NB4 (cell line): Measurements from ENCODE around the gene SLC47A2.

Source experiments
- DNase-seq: peaks from one replicate; pipeline ENCODE4 v3.0.0; 2010; ENCODE audit warnings: low read depth
- H3K4me3 ChIP-seq: one replicate; pipeline ENCODE4 v1.5.1; 2011; ENCODE audit warnings: mild to moderate bottlenecking, low read depth, low read length, moderate library complexity
- CTCF ChIP-seq: IDR thresholded peaks from one replicate; pipeline ENCODE4 v1.5.1; 2012; ENCODE audit warnings: low read depth, low read length
- MAX ChIP-seq: IDR thresholded peaks from 2 replicates; pipeline ENCODE4 v1.6.1; 2011; ENCODE audit warnings: low read depth, low read length
- MYC ChIP-seq: IDR thresholded peaks from 2 replicates; pipeline ENCODE4 v1.6.1; 2011; ENCODE audit warnings: low read depth, low read length
- POLR2A ChIP-seq: IDR thresholded peaks from 2 replicates; pipeline ENCODE4 v1.6.1; 2011; ENCODE audit warnings: mild to moderate bottlenecking; ENCODE audit not compliant: insufficient read length; ENCODE audit errors: extremely low read depth

Gene SLC47A2

GRCh38 chr17:19727501-19728078, 11.2 kb upstream of the SLC47A2 start:
- TF ChIP-seq POLR2A: no peak
- TF ChIP-seq CTCF: no peak
- no peak for TF ChIP-seq MAX
- TF ChIP-seq MYC: no peak
- no peak for DNase-seq

GRCh38 chr17:19726631-19727376, 10.4 kb upstream of the SLC47A2 start:
- no peak for TF ChIP-seq POLR2A
- TF ChIP-seq MAX: no peak
- DNase-seq: no peak
- H3K4me3 ChIP-seq: no peak overlapping the region

More at GRCh38 chr17:19727501-19728078, 11.2 kb upstream of the SLC47A2 start:
- H3K4me3 ChIP-seq: no peak overlapping the region

- DNase-seq: no peak
- H3K4me3 ChIP-seq: no peak overlapping the region
- TF ChIP-seq POLR2A: no peak
Measured at GRCh38 chr17:19725486-19725885, 9.1 kb upstream of the SLC47A2 start.

GRCh38 chr17:19724501-19725420, 8.4 kb upstream of the SLC47A2 start:
- DNase-seq: peak; percentile 49
- TF ChIP-seq MAX (no peak), MYC (no peak), CTCF (no peak), POLR2A (no peak)
- H3K4me3 ChIP-seq: no peak overlapping the region

- H3K4me3 ChIP-seq: no peak overlapping the region
- no peak for DNase-seq
- no peak for TF ChIP-seq POLR2A
- TF ChIP-seq CTCF: no peak
- TF ChIP-seq MYC: no peak
- no peak for TF ChIP-seq MAX
Measured at GRCh38 chr17:19723964-19724363, 7.6 kb upstream of the SLC47A2 start.

- no peak for DNase-seq
Measured at GRCh38 chr17:19720631-19721426, 4.4 kb upstream of the SLC47A2 start.

More at GRCh38 chr17:19720631-19721426, 4.4 kb upstream of the SLC47A2 start:
- no peak for TF ChIP-seq POLR2A
- TF ChIP-seq MAX: no peak
- TF ChIP-seq MYC: no peak
- no peak for TF ChIP-seq CTCF
- H3K4me3 ChIP-seq: no peak overlapping the region
